HuH-7.5 (cell line): Measurements from ENCODE around the gene IL21R.
"Not testable (repeated sequence)": the region's sequence is repeated elsewhere in the genome, so short reads cannot be mapped to it uniquely, and the experiment has no call there.

Experiments used
- DNase-seq: peaks from one replicate; pipeline ENCODE4 v3.0.0; 2011; ENCODE audit warnings: low spot score

The IL21R gene

DNA sequence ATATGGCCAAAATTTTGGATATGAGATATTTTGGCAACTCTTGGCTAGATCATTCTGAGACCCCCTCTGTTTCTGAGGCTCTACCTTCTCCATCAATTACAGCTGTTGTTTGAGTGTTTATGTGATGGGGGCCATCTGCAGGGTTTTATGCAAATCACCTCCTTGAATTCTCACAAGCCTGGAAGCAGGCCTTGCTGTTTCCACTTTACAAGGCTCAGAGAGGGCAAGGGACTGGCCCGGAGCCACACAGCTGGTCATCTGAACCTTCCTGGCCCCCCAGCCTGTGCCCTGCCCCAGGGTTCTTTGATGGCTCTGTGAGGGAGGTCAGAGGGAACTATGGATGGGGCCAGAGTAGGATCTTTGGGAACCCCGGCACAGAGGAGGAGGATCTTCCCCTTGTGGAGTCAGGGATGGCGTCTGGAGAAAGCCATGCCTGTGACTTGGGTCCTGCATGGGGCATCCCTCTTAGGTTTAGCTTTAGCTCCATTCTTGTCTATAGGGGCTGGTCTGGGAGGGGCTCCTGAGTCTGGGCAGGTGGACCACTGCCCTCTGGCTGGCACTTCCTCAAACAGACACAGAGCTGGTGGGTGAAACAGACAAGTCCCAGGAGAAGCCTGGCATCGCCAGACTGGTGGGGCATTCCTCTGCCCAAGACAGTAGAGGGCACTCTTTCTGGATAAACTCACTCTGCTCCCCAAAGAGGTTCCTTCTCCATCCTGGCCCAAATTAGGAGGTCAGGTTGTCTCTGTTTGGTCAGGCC lies 26.2 kb downstream of the IL21R start:
- no peak for DNase-seq

DNA sequence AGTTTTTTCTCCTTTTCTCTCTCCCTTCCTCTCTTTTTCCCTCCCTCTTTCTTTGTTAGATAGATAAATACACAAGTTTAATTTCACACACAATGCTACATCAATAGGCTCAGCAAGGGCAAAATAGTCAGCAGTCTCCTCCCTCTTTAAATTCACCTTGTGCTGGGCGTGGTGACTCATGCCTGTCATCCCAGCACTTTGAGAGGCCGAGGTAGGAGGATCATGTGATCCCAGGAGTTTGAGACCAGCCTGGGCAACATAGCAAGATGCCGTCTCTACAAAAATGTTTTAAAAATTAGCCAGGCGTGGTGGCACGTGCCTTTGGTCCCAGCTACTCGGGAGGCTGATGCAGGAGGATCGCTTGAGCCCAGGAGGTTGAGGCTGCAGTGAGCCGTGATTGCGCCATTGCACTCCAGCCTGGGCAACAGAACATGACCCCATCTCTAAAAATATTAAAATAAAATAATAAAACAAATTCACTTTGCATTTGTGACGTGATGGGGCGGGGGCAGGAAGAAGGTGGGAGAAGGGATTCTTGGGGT lies 27.4 kb downstream of the IL21R start:
- no peak for DNase-seq

DNA sequence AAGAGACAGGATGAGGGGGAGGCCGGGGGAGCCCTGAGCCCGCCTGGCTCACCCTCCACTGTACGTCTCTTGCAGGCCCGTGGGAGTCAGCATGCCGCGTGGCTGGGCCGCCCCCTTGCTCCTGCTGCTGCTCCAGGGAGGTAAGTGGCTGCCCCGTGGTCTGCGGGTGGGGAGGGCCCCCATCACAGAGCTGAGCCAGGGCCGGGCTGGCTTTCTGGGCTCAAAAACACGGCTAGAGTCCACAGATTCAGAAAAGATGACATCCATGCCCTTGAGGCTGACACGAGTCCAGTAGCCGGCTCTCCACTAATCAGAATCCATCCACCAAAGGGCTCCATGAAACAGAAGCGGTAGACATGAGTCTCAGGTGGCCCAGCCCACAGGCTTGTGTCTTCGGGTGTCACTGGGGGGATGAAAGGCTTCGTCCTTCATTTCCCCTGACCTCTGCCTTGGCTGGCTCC lies 28.0 kb downstream of the IL21R start:
- DNase-seq, result no peak

DNA sequence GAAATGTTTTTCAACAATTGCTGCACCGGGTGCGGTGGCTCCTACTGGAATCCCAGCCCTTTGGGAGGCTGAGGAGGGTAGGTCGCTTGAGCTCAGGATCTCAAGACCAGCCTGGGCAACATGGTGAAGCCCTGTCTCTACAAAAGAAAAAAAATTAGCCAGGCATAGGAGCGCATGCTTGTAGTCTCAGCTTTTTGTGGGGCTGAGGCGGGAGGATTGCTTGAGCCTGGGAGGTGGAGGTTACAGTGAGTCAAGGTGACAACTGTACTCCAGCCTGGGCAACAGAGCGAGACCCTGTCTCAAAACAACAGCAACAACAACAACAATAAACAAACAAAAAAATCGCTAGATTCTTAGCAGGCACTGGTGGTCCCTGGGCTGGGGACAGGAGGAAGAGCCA lies 28.5 kb downstream of the IL21R start:
- DNase-seq, result no peak

DNA sequence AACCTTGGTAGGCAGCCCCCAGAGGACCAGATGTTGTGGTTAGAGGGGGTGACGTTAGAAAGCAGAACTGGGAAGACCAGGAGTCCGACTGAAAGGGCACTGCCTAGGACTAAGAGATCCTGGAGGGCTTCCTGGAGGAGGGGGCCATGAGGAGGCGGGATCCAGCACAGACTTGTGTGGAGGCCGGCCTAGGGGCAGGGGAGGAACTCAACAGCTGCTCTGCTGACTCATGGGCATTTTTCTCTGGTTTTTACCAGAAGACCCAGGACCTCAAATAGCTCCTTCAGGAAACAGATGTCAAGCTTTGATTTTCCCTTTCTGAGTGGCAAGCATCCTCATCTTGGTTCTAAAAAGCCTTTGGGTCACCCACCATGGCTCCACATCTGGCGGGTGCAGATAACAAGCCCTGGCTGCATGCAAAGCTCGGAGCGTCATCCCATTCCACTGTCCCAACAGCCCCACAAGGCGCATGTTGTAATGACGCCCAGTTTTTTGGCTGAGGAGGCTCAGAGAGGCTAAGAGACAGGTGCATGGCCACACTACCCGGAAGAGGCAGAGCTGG lies 29.0 kb downstream of the IL21R start:
- no peak for DNase-seq

DNA sequence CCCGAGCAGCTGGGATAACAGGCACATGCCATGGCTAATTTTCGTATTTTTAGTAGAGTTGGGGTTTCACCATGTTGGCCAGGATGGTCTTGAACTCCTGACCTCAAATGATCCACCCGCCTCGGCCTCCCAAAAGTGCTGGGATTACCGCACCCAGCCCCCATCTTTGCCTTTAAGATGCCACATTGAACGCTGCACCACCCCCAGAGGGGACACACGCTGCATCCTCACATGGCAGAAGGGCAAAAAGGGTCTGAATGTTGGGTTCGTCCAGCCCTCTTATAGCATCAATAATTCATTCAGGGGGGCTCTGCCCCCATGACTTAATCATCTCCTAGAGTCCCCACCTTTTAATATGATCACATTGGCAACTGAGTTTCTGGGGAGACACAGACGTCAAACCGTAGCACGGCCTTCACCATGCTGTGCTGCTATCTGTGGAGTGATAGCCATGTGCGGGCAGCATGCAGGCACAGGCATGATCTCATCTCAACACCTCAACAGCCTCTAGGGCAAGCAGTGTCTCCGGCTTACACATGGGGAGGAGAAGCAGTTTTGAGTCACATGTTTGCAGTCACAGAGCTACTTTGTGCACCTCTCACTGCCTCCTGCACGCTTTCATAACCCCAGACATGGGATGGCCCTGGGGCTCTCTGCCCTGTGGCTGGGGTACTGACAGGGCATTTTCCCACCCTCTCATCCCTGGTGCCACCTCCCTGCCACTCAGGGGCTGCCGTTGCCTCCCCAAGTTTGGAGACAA lies 30.0 kb downstream of the IL21R start:
- DNase-seq, result no peak

DNA sequence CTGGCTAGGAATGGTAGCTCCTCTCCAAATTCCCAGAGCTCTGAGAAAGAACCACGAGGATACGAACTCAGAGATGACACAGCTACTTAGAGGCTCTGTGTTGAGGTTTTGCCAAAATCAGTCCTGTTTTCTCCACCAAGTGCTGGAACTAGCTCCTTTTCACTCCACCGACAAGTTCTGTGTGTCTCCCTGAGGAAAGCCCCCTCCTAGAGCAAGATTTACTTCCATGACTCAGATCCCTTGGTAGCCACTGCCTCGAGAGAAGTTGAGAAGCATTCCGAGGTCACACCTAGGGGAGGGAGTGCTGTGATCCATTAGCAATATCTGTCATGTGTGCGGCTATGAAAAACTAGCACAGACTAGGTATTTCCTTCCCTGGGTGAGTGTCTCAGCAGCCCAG lies 30.6 kb downstream of the IL21R start:
- no peak for DNase-seq

DNA sequence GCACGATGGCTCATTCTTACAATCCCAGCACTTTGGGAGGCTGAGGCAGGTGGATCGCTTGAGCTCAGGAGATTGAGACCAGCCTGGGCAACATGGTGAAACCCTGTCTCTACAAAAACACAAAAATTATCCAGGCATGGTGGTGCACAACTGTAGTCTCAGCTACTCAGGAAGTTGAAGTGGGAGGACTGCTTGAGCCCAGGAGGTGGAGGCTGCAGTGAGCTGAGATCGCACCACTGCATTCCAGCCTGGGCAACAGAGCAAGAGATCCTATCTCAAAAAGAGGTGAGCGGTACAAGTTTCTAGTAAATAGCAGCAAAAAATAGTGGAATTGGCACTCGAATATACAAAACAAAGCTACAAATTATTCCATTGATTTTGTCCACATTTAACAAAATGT lies 31.2 kb downstream of the IL21R start:
- not testable (repeated sequence) for DNase-seq

DNA sequence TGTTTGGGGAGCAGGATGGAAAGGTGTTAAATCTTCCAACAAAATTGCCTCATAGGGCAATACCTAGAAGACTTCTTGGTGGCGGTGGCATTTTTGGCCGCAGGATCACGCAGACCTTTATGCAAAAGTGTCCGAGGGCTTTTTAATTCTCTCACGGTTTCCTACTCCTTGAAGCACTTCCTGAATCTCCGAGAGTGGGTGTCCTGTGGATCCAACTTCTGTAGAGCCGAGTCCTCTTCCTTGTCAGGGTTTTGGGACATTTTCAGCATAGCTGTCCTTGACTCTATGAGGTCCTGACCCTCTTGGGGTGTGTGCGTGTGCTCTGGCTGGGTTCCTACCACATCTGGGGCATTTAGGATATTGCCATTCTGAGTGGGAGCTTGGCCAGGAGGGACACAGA lies 31.7 kb downstream of the IL21R start:
- no peak for DNase-seq

DNA sequence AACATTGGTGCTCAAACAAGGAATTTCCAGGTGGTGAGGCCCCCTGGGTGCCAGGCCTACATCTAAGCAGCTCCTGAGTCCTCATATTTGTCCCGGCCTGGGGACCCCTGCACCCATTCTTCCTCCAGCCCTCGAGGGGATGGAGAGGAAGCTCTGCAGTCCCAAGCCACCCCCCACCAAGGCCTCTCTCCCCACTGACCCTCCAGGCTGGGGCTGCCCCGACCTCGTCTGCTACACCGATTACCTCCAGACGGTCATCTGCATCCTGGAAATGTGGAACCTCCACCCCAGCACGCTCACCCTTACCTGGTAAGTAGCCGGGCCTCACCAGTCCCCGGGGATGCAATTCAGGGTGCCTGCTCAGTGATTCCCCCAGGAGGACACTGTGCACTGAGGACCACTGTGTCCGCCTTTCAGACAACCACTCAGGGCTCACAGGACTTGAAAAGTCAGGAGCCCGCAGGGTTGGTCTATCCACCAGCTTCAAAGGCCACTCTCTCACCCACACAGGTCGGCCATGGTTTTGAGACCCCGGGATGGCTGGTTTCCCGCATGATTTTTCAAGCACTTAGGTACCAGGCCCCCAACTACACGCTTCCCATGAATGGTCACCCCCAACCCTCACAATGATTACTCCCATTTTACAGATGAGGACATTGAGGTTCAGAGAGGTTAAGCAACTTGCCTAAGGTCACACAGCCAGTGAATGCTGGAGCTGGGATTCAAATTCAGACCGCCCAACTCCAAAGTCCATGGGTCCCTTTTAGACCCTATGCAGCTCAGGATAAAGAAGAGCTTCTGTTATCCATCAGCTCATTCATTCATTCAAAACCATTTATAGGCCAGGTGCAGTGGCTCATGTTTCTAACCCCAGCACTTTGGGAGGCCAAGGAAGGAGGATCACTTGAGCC lies 32.4 kb downstream of the IL21R start:
- DNase-seq, result no peak

DNA sequence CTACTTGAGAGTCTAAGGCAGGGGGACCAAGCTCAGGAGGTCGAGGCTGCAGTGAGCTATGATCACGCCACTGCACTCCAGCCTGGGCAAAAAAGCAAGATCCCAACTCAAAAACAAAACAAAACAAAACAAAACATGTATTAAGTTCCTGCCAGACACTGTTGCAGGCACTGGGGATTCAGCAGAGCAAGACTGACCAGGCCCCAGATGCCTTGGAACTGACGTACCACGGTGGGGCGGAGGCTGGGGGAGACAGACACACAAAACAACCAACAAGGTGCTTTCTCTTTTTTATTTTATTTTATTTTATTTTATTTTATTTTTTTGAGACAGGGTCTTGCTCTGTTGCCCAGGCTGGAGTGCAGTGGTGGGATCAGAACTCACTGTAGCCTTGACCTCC lies 33.2 kb downstream of the IL21R start:
- not testable (repeated sequence) for DNase-seq

DNA sequence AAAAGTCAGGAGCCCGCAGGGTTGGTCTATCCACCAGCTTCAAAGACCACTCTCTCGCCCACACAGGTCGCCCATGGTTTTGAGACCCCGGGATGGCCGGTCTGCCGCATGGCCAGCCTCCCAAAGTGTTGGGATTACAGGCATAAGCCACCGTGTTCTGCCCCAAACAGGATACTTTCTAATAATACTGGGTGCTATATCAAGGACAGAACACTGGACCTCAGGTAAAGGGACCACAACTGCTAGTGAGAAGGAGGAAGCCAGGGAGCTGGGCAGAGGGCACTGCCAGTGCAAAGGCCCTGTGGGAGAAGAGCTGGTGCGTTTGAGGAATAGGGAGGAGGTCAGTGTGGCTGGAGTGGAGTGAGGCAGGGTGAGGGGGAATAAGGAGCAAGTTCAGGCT lies 34.1 kb downstream of the IL21R start:
- DNase-seq, result no peak

DNA sequence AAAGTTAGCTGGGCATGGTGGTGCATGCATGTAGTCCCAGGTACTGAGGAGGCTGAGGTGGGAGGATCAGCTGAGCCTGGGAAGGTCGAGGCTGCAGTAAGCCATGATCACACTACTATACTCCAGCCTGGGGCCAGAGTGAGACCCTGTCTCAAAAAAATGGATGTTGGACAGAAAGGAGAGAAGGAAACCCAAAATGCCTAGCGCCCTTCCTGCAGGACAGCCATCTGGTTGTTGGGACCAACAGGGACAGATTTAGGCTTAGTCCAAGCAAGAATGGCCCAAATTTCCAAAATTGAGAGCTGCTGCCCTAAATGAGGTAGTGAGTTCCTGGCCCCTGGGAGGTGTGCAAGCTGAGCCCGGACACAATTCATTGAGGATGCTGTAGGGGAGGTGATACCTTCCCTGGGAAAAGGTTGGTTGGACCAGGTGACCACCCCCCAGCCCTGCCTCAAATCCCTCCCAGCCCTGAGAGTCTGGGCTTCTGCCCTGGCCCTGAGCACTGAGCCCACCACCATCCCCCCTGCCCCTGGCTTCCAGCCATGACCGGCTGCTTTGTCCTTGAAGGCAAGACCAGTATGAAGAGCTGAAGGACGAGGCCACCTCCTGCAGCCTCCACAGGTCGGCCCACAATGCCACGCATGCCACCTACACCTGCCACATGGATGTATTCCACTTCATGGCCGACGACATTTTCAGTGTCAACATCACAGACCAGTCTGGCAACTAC lies 35.1 kb downstream of the IL21R start:
- no peak for DNase-seq

DNA sequence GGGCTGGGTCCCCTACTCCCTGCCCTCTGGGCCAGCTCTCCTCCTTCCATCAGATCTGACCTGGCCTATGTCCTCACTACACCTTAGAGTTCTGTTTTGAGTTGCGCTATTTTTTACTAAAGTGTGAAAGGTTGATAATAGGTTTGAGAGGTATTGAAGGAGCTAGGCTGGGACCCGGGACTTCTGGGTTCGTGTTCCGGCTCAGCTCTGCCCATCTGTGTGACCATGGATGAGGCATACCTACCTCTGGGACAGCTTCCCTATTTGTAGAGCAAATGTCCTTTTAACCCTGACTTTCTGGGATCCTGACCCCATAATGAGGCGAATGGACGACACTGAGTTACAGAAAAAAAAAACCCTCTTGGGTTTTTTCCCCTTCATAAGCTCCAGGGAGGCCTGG lies 36.0 kb downstream of the IL21R start:
- DNase-seq, result no peak

DNA sequence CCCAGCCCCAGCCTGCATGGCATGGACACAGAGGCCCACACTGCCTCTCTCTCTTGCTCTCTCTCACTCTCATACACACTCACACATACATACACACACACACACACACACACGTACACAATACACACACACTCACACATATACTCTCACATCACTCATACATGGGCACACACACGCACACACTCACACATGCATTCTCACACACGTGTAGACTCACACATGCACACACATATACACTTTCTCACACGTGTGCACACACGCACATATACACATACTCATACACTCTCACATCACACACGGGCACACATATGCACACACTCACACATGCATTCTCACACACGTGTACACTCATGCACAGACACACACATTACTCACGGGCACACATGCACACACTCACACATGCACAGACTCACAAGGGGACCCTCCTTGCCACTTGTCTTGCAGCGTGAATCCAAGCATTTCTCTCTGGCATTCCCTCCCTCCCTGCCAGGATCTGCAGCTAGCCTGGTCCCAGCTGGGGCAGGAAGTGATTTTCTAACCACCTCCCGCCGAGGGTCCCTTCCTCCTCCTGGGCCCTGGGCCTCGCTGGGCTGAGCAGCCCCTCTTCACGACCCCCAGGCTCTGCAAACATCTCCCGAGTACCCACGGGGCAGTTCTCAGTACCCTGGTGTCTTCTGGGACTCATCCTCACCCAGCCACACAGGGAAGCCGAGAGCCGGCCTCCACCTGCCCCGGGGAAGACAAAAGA lies 37.5 kb downstream of the IL21R start:
- no peak for DNase-seq

DNA sequence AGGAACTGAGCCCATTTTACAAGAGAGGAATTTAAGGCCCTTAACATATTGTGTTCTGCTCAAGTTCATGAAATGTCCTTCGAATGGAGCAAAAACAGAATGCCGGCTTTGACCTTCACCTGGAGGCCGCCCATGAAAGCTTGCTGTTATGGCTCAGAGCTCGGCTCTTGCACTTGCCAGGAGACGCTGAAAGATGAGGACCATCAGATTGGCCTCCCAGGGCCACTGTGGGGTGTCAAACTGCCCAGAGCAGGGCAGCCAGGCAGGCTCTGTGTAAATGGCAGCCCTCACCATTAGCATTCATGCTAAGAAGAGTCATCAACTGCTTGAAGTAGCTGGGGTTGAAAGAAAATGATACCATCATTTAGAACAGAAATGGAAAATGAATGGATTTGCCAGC lies 39.3 kb downstream of the IL21R start:
- DNase-seq, result no peak

DNA sequence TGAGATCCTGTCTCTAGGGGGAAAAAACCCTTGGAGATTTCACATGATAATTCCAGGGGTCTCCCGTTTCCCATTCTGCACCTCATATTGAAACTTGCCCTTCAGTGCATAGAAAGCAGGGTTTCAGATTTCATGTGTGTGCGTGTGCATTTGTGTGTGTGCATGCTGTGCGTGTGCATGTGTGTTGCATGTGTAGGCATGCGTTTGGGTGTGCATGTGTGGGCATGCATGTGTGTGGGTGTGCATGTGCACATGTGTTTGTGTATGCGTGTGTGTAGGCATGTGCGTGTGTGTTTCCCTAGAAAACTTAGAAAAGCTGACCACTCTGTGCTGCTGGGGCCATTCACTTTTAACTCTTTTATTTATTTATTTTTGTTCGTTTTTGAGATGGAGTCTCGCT lies 40.0 kb downstream of the IL21R start:
- DNase-seq, result no peak

DNA sequence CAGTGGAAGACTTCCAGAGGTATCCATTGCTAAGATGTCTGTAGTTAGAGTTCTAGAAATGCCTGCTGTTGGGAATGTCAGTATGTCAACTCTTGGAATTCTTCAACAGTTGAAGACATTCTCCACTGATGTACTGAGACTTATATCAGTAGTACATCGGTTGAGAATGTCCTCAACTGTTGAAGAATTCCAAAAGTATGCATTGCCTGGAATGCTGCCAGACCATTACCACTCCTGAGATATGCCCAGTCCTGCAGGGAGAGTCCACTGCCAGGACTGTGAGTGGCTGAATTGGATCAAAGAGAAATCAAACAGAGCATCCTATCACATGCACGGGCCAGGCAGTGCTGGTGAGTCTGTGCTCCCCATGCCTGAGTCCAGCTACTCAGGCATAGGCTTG lies 42.0 kb downstream of the IL21R start:
- DNase-seq, result no peak

DNA sequence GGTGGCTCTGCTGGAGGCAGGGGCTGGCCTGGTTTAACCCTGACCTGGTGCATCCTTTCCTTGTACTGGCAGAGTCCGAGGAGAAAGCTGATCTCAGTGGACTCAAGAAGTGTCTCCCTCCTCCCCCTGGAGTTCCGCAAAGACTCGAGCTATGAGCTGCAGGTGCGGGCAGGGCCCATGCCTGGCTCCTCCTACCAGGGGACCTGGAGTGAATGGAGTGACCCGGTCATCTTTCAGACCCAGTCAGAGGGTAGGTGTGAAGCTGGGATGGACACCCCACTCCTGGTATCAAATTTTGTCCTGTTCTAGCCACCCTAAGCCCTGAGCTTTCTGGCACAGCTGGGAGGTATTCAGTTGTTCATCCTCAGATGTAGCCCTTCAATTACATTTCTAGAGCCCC lies 42.5 kb downstream of the IL21R start:
- no peak for DNase-seq

DNA sequence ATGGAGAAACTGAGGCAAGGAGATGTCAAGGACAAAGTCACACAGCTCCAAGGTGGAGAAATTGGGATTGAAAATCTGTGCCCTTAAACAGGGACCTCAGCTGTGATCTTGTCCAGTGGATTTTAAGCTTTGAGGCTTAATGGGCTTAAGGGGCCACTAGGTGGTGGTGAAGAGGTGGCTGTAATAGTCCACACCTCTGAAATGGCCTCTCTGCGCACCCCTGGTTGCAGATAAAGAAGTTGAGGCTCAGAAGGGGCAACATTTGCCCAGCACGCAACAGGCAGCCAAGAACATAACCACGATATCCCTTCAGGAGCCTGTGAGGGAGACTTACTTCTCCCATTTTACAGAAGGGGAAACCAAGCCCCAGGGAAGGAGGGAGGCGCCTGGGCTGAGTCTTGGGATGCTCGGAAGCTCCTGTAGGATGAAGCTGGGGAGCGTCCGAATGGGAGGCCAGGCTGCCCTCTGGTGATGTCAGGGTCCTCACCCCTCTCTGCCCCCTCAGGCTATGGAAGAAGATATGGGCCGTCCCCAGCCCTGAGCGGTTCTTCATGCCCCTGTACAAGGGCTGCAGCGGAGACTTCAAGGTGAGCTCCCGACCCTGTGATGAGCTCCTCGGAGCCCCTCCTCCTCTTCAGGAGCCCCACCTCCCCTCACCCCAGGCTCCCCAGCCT lies 43.7 kb downstream of the IL21R start:
- DNase-seq, result no peak
